ENCODE measurements around the gene LAG3.

Gene LAG3

GRCh38 chr12:6824085-6824775 is 51.9 kb downstream of the LAG3 start:
- no peak for DNase-seq (ENCODE audit: low spot score)
- no peak overlapping the region for H3K27ac ChIP-seq
- H3K4me3 ChIP-seq = no peak overlapping the region

GRCh38 chr12:6824901-6825381 is 52.6 kb downstream of the LAG3 start:
- DNase-seq (ENCODE audit: low spot score) = no peak
- Histone ChIP-seq H3K4me3 (peak overlapping the region; percentile 54), H3K27ac (no peak overlapping the region)
- no peak for TF ChIP-seq CTCF (IDR thresholded peaks at IDR 0.05)

More at GRCh38 chr12:6824085-6824775, 51.9 kb downstream of the LAG3 start:
- TF ChIP-seq CTCF (IDR thresholded peaks at IDR 0.05) = no peak

GRCh38 chr12:6825398-6826124 is 53.2 kb downstream of the LAG3 start:
- DNase-seq (ENCODE audit: low spot score) = peak; percentile 87
- Histone ChIP-seq H3K4me3 (peak overlapping the region; percentile 54), H3K27ac (no peak overlapping the region)
- peak; percentile 91 for TF ChIP-seq CTCF (IDR thresholded peaks at IDR 0.05)

GRCh38 chr12:6826125-6826733 is 53.9 kb downstream of the LAG3 start:
- Histone ChIP-seq H3K27ac (no peak overlapping the region), H3K4me3 (no peak overlapping the region)
- TF ChIP-seq CTCF (IDR thresholded peaks at IDR 0.05) = no peak
- no peak for DNase-seq (ENCODE audit: low spot score)

- DNase-seq (ENCODE audit: low spot score) = no peak
- H3K4me3 ChIP-seq = no peak overlapping the region
- peak overlapping the region in 1 of 2 donors; percentile 94 for H3K27ac ChIP-seq
- TF ChIP-seq CTCF (IDR thresholded peaks at IDR 0.05) = no peak
Observed at GRCh38 chr12:6826734-6827436, 54.6 kb downstream of the LAG3 start.

GRCh38 chr12:6827437-6827911 is 55.2 kb downstream of the LAG3 start:
- TF ChIP-seq CTCF (IDR thresholded peaks at IDR 0.05) = no peak
- peak; percentile 90 for DNase-seq (ENCODE audit: low spot score)
- H3K27ac ChIP-seq = peak overlapping the region in 1 of 2 donors; percentile 94
- peak overlapping the region; percentile 92 for H3K4me3 ChIP-seq
